Measurements from ENCODE around the gene GPNMB.
A peak's percentile ranks its signal among the peaks of the same experiment; 100 is the strongest.
"Not testable (repeated sequence)": the region's sequence is repeated elsewhere in the genome, so short reads cannot be mapped to it uniquely, and the experiment has no call there.

The GPNMB gene

GRCh38 chr7:23246555-23246954 lies at the start of gene GPNMB:
Gene GPNMB (plus strand): TSS chr7:23246775. CDS start chr7:23246858, 83 bp downstream.
- no peak for DNase-seq

DNA sequence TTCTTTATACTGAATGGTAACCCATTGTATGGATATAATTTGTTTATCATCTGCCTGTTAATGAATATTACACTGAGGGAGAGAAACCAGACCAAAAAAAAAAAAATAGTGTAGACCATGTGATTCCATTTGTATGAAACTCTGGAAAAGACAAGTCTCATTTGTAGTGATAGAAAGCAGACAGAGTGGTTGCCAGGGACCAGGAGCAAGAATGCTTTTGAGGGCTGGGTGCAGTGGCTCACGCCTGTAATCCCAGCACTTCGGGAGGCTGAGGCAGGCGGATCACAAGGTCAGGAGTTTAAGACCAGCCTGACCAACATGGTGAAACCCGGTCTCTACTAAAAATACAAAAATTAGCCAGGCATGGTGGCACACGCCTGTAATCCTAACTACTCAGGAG lies 48.8 kb upstream of the GPNMB start:
- not testable (repeated sequence) for DNase-seq

DNA sequence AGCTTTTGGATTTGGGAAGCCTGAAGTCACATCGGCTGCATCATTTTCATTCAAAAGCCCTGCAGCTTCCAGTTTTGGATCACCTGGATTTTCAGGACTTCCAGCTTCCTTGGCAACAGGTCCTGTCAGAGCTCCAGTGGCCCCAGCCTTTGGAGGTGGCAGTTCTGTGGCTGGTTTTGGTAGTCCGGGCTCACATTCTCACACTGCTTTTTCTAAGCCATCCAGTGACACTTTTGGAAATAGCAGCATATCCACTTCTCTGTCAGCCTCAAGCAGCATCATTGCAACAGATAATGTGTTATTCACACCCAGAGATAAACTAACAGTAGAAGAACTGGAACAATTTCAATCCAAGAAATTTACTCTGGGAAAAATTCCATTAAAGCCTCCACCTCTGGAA lies 46.2 kb upstream of the GPNMB start:
- DNase-seq: no peak

DNA sequence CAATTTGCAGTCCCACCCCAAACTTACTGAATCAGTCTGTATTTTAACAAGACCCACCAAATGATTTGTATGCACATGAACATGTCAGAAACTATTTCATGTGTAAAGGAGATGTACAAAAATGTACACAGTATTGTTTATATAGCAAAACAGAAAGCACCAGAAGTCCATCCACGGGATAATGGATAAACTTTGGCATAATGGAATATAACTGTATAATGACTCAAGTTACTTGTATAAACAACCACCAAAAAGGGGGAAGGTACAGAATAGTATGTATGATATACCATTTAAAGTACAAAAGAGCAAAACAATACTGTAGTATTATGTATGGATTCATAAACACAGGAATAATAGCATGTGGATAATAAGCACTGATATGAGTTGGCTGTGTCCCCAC lies 42.3 kb upstream of the GPNMB start:
- DNase-seq: no peak

DNA sequence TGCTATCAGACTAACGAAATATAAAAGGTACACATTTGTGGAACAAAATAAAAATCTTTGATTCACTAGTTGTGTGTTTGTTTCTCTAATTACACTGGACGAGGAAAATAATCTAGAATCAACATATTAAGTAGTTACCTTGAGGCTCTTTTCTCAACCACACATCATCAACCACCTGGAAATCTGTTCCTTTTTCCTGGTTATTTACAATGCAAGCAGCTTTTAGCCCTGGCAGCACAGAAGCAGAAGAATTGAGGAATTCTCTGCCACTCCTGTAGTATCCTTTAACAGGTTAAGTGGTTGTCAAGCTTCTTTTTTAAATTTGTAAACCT lies 41.0 kb upstream of the GPNMB start:
- DNase-seq: no peak

- peak; percentile 21 for DNase-seq
Measured at GRCh38 chr7:23205909-23206767, 40.4 kb upstream of the GPNMB start.

DNA sequence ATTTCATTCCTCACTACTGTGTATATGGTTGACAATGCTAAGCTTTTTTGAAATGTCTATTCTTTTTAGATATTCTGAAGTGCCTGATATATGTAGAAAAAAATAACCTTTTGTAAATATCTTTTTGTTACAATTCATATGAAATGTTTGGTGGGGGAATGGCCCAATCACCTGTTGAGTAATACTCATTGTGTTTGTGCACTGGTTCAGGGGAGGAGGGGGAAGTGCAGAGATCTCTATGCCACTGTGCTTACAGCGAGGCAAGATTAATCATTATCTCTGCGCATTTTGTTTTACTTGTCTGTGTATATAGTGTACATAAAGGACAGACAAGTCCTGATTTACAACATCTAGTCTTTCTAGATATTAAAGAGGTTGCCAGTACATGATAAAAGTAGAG lies 39.6 kb upstream of the GPNMB start:
- DNase-seq: peak; percentile 44

GRCh38 chr7:23207884-23208283 lies 38.7 kb upstream of the GPNMB start:
- DNase-seq: no peak

DNA sequence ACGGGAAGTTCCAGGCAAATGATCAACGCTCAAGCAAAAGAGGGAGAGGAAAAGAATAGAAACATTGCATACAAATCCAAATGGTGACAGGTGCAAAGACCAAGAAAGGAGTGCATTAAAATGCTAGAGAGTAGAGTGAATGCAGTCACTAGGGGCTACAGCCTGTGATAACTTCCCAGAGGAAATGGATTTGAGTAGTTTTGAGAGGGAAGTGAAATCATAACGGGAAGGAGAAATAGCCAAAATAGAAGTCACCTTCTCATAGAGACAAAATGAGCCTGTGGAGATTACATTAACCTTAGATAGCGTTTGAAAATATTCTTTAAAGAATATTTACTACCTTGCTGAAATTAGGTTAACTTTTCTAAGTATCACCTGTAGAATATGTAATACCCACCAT lies 38.3 kb upstream of the GPNMB start:
- DNase-seq: no peak

- peak; percentile 25 for DNase-seq
Measured at GRCh38 chr7:23210506-23210905, 36.1 kb upstream of the GPNMB start.

DNA sequence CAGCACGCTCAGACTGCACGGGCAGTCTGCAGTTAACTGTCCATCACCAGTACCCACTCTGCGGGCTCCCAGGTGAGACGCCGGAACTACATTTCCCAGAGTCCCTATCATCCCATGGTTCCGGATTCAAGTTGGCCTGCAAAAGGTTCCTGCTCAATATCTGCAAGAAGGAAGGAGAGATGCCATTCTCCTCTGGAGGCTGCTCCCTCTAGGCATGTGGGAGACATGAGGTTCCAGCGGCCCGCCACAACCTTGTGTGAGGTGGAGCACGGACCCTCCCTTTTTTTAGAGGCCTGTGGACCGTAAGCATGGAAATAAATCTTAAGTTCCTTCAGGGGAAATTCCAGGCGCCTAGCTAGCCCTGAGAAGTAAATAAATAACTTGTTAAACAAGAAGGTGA lies 35.0 kb upstream of the GPNMB start:
- no peak for DNase-seq

DNA sequence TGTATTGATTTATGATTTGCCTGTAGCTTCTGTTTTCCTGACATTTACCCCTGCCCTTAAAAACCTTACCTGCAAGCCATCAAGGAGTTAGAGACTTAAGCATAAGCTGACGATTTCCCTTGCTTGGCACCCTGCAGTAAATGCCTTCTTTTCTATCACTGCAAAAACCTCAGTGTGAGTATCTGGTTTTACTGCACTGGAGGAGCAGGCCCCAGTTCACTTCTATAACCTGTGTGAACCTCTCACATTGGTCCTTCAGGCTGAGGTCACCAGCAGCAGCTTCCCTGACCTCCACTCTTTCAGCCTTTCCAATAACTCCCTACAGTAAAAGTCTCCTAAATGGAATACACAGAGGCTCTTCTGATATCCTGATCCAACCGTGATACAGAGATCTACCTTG lies 34.2 kb upstream of the GPNMB start:
- no peak for DNase-seq

GRCh38 chr7:23212841-23213240 lies 33.7 kb upstream of the GPNMB start:
- DNase-seq: no peak

GRCh38 chr7:23213755-23214154 lies 32.8 kb upstream of the GPNMB start:
- no peak for DNase-seq

- DNase-seq: no peak
Measured at GRCh38 chr7:23214423-23214822, 32.2 kb upstream of the GPNMB start.

DNA sequence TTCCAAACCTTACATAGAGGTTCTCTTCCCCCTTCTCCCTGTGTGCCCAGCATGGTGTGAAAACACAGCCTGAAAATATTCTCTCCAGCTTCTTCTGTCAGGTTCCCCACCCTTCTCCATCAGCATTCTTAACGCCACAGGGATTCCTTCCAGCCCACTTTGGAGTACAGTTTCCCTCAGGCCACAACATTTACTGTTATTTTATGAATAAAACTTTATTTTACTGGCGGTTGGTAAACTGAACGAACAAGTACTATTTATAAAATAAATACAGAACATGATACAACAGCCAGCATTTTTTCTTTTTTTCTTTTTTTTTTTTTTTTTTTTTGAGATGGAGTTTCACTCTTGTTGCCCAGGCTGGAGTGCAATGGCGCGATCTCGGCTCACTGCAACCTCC lies 31.6 kb upstream of the GPNMB start:
- no peak for DNase-seq

- DNase-seq: peak; percentile 44
Measured at GRCh38 chr7:23216021-23216420, 30.6 kb upstream of the GPNMB start.

DNA sequence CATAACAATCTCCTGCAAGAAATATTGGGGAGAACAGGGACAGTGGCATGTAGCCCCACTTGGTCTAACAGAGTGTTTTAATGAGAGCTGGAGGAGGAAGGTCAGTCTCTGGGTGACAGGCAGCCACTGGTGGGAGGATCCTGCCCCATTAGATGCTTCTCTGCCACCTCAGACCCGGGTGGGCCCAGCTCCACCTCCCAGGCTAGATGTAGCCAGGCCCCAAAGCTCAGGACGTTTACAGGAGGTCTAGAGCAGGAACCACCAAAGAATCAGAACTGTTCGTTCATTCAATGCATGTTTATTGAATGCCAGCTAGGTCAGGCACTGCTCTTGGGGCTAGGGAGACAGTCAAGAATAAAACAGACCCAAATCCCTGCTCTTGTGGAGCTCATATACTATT lies 28.4 kb upstream of the GPNMB start:
- no peak for DNase-seq

GRCh38 chr7:23220690-23221305 lies 25.8 kb upstream of the GPNMB start:
- DNase-seq: no peak

DNA sequence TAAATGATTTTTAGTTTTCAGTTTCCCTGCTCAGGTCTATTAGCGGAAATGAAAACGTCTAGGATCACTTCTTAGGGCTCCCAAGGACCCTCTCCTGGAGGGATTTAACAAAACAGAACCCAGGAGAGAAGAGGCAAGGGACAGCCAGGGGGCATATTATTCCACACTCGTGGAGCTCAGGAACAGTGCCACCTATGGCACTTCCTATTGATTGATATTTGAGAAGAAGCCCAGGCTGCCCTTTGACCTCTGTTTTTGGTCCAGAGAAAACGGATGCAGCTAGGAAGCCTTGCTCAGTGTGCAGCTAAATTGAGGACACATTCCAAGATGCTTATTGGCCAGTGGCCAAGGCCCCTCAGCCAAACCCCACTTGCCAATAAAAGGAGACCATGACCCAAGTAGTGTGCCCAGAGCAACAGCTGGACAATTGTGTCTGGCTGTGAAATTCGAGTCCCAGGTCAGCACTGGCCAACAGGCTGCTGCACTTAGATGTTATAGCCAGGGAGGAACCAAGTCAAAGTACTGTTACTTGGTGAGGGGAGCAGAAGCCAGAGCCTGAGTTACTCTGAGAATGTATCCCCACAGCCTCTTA lies 24.0 kb upstream of the GPNMB start:
- no peak for DNase-seq

DNA sequence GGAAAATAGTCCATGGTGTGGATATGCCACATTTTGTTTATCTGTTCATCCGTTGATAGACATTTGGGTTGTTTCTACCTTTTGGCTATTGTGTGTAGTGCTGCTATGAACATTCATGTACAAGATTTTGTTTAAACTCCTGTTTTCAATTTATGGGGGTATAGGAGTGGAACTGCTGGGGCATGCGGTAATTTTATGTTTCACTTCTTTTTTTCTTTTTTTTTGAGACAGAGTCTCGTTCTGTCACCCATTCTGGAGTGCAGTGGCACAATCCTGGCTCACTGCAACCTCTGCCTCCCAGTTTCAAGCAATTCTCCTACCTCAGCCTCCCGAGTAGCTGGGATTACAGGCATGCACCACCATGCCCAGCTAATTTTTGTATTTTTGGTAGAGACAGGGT lies 22.2 kb upstream of the GPNMB start:
- DNase-seq: not testable (repeated sequence)

DNA sequence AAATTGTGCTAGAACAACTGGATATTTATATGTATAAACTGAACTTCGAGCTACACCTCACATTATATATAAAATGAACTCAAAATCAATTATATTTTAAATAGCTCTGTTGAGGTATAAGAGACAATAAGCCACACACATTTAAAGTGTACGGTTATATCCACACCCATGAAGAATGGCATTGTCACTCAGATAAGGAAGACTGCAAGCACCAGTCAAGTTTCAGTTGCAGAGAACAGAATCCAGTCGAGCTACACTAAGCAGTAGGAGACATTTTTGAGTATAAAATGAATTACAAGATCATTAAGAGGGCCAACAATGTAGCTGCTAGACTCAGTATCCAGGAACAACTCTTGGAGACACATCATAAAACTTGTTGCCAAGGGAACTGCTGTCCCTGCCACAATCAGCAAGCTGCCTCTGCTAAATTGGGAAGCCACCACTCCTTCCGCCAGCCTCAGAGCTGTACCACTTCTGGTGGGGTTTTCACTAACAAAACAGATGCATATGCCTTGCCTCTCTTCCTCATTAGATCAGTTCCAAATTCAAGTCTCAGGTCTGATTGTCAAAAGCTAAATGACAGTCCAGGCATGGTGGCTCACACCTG lies 19.6 kb upstream of the GPNMB start:
- peak; percentile 58 for DNase-seq

- no peak for DNase-seq
Measured at GRCh38 chr7:23228412-23228811, 18.2 kb upstream of the GPNMB start.

DNA sequence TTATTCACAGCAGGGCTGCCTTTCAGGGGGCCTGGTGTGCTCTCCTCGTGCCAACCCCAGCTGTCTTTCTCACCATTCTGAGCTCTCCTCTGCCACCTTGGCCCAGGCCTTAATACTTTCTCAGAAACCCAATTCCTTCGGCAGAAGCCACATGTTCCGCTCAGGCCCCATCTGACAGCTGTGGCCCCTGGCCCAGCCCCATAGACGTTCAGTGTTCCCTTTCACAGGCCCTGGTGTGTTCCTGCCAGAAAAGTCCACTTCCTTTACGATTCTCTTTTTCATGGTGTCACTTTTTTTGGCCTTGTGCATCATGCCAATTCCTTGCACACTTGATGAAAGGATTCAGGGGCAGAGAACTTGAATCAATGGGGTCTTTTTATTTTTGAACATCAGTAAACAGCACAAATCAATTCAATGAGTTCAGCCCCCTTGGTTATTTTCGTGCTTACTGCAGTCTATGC lies 15.9 kb upstream of the GPNMB start:
- no peak for DNase-seq
